AML-193 (cell line): Measurements from ENCODE around the gene AFF3.
A peak's percentile ranks its signal among the peaks of the same experiment; 100 is the strongest.
"Not testable (repeated sequence)": the region's sequence is repeated elsewhere in the genome, so short reads cannot be mapped to it uniquely, and the experiment has no call there.

ENCODE experiments used
- DNase-seq, 2 experiments: peaks; one replicate each; lab custom pipeline; 2025; lab: John Stamatoyannopoulos, UW

AFF3 gene

DNA sequence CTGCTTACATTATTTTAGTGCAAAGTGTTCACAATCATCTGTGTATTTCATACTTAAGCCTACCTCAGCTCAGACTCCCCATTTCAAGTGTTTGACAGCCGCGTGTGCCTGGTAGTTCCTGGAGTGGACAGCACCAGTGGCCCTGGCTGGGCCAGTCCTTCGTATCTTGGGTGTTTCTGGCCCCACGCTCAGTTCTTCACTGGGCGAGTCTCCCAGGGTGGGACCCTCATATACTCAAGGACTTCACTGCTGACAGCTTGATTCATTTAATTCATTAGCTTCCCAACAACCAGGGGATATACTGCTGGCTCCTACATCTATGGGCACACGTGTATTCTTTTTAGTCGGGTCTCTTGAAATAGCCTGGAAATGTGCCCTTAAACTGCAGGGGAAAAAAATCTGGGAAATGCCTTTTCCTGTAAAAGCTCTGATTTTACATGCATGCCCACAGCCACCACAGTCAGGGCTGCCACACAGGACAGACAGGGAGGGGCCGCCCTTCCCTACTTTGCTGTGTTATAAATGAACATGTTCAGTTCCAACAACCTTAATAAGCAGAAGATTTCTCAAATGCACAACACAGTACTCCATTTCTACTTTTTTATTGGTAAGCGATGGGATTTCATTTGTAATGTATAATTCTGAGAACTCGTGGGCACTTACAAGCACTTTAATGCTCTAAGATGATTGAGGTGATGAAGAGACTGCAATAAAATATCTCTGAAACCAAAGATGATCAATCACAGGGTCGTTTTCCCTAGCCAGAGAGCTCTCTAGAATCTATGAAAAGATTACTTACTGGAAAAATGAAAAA, 447.1 kb downstream of the AFF3 start:
- DNase-seq: no peak

DNA sequence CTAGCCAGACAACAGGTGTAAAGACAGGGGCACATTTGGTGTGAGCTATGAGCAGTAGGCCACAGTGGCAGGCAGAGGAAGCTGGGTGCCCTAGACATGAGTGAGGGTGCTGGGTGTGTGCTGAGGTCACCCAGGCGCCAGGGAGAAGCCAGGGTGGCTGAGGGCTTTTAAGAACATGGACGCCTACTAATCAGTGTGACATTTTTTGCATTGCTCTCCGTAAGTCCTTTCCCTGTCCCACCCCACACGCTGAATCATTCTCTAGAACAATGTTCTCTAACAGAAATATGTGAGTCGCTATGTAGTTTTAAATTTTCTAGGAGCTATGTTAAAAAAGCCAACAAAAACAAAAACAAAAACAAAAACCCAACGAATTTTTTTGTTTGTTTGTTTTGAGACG, 448.1 kb downstream of the AFF3 start:
- DNase-seq: no peak

DNA sequence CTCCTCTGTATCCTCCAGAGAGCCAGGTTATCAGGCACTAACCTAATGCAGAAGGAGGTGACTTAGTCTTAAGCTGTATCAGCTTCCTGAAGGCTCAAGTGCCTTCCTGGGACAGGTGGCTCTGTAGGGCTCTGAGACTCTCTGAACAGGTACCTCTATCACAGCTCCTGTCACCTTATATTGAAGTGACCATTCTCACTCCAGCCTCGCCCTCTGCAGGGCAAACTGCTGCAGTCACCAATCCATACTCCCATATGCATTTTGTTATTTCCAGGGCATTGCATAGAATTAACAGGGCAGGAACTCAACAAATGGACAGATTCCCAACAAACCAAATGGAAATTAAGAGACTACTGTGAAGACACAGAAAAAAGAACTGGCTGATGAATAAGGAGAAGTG, 449.6 kb downstream of the AFF3 start:
- DNase-seq: no peak

DNA sequence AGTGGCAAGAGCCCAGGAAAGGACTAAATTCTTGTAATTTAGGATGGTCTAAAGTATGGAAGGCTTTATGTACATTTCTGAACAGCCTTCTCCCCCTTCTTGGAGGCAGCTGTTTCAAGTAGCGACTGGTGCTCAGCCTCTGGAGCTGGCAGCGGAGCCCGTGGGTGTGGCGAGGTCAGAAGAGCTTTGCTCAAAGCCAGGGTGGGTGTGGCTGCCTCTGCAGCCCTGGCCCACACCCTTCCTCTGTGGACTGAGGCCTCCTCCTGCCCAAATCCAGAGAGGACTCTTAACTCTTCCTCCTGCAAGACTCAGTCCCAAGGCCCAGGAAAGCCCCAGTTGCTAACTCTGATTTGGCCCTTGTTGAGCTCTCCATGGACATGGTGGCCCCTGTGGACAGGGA, 450.5 kb downstream of the AFF3 start:
- no peak for DNase-seq

DNA sequence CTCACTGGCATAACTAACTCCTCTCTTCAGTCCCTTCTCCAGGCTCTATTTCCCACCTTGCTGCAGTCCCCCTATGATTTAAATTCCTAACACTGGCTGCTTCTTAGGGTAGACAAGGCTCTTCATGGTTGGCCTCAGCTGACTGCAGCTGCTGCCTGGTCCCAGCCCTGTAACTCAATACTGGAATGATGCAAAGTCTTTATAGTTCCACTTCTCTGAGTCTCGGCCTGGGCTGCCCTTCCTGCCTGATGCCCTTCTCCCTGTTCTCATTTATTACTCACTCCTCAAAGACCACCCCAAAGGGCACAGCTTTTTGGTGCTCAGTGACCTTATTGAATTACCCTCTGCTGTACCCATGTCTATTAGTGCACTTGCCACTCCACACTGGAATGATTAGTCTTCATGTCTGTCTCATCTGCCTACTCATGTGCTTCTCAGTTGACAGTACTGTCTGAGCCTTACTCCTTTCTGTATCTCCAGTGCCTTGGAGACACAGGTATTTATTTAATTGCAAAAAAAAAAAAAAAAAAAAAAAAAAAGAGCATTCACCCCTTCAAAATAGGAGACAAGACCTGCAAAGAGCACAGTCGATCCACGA, 453.1 kb downstream of the AFF3 start:
- DNase-seq: no peak

DNA sequence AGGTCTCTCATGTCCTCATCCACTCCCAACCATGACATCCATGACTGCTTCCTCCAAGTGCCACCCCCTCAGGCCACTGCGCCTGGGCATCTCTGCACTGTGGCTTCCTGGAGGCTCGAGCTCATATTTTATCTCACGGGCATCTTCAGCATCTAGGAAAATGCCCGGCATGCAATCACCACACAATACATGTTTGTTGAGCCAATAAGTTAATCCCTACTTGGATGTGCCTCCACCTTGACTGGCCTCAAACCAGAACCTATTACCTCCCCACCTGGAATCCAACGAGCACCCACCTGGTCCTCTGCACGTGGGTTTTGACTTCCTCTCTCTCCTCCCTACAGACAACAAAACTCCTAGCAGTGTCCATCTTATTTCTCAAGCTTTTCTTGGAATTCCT, 453.7 kb downstream of the AFF3 start:
- no peak for DNase-seq

DNA sequence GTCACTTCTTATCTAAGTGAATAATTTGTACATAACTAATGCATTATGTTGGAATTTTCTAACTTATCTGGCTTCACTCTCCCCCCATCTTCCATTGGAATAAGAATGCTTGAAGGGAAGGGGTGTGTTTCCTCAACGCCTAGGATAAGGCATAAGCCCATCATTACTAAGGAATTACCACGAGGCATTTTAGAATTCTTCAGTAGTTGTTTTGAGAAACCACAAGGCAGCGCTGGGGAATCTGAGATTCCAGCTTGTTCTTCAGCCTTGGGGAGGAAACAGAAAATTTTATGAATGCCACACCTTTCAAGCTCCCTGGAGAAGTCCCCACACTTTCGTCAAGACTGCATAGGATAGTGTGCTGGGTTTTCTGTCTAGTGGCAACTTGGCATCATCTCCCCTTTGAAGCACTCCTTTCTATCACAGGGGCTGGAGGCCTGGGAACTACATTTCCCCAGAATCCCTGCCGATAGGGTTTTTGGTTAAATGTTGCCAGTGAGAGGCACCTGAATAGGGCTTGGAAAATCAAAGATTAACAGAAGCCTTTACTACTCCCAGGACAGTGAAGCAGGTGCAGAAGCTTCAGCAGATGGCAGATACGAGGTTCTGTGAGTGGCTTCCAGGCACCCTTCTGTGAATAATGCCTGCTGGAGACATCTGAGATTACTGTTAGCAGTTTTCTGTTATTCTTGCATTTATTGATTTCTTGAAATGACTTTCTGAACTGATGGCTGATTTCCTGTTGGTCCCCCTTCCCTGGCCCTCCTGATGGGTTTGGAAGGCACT, 459.9 kb downstream of the AFF3 start:
- no peak for DNase-seq

DNA sequence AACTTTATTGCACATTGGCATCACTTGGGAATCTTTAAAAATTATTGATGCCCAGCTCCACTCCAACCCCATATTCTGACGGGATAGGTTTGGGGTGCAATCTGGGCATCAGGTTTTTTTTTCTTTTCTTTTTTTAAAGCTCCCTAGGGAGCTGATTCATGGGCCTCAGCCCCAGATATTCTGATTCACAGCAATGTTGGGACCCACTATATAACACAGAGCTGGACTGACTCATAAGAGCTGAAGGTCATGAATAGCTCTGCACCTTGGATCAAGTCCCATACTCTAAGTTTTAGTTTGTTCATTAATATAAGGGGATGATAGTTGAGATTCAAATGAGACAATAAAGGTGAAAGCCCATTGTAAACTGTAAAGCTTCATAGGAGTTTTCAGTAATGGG, 461.4 kb downstream of the AFF3 start:
- no peak for DNase-seq

DNA sequence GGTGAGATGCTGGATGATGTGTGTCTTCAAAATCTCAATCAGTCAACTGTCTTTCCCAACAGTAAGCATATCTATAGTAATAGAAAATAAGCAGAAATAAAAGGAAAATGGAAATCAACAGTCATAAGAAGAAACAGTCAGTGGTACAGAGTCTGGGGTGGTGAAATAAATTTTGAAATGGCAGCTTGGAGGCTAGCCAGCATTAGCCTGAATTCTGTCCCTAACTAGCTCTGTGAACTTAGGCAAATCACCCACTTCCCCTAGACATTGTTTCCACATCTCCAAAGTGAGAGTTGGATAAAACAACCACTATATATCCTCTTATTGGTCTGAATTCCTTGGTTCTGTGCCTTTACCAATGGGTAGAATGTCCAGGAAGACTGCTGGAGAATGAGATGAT, 462.9 kb downstream of the AFF3 start:
- DNase-seq: peak in 1 of 2 experiments; percentile 17

DNA sequence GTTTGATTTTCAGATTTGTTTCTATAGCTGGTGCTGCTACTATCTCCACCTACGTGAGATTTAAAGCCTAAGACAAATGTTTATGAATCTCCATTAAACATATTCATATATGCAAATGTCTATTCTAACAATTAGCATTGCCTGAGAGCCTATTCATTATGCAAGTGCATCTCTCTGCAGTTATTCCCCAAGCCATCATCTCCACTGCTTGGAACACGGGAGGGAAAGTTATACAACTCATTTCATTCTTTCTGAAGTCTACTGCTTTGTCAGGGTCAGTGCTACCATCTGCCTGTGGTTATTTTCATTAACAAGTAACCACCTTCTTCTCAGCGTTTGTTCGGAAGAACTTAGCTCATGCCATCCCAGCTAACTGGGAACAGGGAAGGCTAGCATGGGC, 463.8 kb downstream of the AFF3 start:
- no peak for DNase-seq

DNA sequence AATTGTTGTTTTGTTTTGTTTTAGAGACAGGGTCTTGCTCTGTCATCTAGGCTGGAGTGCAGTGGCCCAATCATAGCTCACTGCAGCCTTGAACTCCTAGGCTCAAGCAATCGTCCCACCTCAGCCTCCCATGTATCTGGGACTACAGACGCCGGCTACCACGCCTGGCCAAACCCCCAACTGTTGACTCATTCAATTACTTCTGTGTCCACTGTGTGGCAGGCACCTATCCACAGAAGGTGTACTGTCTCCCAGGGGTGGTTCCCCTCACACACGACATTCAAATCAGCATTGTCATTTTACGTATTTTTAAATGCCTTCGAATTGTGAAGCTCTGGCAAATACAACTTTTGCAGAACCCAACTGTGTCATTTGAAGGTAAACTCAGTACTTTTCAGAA, 464.6 kb downstream of the AFF3 start:
- DNase-seq: no peak

DNA sequence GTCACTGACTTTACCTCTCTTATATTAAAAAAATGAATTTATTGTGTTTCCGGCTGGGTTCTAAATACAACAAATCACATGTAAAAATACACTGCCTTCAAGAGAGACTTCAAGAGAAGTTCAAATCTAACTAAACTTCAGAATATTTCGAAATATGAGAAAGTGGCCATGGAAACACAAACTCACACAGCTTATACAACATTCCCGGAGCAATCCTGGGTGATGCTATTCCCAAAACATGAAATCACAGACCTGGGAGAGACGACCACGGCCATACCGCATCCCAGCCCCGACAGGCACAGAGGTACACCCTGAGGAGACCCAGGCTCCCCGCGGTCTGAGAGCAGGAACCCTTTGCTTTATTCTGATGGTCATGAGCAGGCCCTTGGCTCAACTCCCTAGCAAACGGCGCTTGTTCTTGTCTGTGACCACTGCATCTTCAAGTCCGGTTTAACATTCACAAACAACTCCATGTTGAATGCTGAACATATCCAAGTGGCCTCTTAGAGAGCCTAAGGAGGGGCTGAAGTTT, 467.2 kb downstream of the AFF3 start:
- no peak for DNase-seq

DNA sequence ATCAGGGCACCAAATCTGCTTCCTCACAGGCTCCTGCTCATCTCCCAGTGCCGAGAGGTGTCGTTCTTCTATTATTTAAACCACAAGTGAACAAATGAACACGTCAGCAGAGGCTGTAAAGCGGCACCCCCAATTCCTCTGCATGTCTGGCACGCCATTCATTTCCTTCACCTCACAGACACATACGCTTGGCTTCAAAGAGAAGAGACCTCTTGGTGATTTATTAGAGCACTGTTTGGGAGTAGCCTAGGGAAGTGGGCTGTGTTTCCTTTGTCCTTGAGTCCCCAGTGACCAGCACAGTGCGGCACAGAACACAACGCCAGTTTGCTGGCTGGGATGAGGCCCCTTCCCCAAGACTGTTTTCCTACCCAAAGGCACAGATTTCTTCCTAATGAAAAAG, 468.3 kb downstream of the AFF3 start:
- DNase-seq: no peak

DNA sequence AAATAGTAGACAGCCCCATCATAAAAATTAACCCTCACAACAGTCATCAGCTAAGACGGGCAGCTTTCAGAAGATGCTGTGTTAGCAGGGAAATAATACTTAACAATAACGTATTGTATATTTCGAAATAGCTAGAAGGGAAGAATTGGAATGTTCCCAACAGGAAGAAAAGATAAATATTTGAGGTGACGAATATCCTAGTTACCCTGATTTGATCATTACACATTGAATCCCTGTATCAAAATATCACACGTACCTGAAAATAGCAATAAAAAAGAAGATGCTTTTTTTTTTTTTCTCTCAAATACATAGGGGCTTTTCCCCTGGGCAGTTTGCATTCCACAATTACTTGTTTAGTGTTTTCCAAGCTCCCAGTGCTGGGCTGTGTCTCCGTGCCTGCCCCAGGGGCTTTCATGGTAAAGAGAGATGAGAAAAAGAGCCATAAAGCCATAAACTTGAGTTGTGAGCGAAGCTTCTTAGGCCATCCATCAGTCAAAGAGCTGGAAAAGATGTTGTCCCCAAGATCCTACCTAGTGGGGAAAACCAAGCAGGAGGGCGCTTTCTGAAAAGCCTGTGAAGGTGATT, 469.5 kb downstream of the AFF3 start:
- DNase-seq: no peak

DNA sequence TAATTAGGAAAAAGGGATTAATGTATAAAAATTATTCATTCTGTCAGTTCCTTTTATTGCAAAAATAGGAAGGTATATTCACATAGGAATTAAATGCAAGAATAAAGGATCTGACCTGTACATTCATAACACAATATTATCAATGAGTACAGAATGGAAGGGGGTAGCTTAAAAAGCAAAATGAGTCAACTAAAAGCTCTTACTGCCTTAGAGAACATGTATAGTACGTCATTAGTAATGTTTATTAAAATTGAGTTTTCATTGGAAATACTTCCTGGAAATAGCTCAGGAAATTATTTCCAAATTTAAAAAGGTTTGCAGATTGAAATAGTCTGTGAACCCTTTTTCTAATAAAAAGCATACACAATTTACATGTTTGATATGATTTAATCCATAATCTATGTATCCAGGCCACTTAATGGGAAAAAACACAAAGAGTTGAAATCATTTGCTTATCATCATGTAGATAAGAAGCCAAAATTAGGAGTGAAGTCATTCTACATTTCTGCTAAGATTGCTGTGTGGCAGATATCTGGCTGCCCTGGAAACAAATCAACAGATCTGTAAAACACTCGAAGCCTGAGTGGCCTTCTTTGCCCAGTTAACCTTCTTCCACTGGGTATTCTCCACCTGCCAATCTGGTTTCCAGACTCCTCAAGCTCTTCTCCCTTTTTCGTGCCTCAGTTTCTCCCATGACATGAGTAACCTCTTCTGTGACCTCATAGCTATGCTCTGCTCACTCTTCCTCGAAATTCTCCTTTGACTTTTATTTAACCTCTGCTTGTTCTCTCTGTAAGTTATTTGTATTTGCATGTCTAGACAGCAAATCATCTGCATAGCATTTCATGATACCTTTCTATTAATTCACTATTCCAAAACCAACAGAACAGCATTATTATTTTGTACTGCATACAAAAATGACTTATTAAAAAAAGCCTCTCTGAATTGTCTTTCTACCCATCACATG, 471.3 kb downstream of the AFF3 start:
- DNase-seq: no peak

DNA sequence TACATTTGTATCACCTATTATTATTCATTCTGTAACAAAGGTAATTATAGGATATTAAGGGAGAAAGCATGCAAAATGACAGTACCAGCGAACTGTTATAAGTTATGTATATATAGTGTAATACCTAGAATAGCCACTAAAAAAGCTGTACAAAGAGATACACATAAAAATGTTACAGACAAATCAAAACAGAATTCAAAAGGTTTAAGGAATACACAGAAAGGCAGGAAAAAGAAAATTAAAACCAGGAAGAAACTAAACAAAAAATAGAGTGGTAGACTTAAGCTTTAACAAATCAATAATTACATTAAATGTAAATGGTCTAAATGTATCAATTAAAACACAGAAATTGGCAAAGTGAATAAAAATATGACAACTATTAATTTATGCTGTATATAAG, 476.1 kb downstream of the AFF3 start:
- DNase-seq: no peak

DNA sequence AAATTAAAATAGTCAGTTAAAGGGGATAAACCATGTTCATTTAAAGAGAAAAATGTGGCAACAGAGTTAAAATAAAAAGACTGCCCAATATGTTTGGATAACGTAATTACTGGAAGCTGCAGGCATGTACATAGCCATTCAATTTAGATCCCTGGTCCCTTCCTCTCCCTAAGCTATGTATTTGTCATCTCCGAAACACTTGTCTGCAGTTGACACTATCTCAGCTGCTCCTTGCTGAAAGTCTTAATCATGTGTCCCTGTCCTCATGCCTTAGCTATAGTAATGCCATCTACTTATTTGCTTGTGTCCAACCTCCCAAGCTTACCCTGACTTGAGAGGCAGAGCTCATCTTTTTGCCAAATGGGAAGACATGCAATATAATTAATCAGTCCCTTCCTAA, 478.7 kb downstream of the AFF3 start:
- no peak for DNase-seq

DNA sequence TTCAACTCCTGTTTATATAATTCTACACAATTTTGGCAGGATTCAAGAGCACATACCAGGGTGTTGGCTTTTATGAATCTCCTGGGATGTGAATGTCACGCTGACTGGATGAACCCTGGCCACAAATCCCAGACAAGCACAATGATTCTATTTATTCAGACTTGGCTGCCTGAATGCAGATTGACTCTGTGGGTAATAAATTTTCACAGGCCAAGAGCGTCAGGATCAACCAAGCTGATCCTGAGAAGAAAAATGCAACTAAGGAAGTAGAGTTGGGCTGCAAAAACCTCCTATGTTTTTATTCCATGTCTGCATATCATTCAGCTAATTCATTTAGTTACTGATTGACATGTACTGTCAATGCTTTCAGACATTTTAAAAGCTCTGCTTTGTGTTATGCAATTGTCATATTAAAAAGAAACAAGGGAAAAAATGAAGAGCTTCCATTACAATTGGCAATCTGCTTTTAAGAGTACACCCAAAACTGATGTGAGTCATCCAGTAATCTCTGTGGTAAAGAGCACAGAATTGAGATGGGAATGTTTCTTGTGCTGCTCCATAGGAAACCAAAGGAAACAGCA, 479.5 kb downstream of the AFF3 start:
- no peak for DNase-seq

DNA sequence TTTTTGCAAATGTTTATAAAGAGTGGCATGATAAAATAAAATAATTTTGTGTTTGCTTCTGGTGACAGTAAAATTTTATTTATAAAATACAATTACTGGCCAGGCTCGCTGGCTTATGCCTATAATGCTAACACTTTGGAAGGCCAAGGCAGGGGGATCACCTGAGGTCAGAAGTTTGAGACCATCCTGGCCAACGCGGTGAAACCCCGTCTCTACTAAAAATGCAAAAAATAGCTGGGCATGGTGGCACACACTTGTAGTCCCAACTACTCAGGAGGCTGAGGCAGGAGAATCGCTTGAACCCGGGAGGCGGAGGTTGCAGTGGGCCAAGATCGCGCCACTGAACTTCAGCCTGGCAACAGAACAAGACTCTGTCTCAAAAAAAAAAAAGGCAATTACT, 480.6 kb downstream of the AFF3 start:
- not testable (repeated sequence) for DNase-seq

DNA sequence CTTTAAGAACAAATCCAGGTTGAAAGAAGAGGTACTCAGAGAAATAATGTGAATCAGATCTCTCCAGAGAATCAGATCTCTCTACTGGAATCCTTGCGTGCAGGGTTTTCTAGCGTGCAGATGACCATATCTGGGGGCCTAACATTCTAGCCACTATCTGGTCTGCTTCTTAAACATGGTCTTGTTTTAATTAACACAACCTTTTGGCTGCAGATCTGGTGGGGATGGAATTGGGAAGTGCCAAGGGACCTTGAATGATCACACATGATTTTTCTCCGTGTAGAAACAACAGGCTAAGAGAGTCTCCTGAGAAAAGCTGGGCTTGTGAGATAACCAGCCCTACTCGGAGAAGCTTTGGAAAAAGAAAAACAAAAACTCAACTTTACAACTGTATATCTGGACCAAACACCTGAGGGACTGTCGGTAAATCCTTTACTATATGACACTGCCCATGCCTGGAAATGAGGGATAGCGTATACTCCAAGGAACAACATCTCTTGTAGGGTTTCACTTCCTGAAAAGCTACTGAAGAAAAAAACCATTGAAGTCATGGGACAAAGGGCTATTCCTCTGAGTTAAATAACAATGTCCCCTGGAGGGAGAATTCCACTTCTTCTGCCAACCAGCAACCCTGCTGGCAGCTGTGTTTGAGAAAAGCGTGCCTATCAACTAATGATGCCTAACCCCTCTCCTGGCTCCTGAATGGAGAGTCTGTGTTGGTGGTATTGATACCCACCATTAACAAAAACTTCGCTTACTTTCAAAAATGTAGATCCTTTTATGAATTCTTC, 481.6 kb downstream of the AFF3 start:
- DNase-seq: no peak
